GM18505 (cell line): ENCODE measurements around the gene PLCB3.

Experiments
- ATAC-seq: cut with Tn5 transposase; IDR thresholded peaks from one replicate; pipeline ENCODE4 v1.9.1; 2021; ENCODE audit not compliant: unreplicated experiment
- POLR2A ChIP-seq: IDR thresholded peaks from 4 replicates; pipeline ENCODE4 v1.6.1; 2011; ENCODE audit warnings: borderline replicate concordance; ENCODE audit not compliant: insufficient read depth, insufficient read length; ENCODE audit errors: extremely low read depth

Gene PLCB3

DNA sequence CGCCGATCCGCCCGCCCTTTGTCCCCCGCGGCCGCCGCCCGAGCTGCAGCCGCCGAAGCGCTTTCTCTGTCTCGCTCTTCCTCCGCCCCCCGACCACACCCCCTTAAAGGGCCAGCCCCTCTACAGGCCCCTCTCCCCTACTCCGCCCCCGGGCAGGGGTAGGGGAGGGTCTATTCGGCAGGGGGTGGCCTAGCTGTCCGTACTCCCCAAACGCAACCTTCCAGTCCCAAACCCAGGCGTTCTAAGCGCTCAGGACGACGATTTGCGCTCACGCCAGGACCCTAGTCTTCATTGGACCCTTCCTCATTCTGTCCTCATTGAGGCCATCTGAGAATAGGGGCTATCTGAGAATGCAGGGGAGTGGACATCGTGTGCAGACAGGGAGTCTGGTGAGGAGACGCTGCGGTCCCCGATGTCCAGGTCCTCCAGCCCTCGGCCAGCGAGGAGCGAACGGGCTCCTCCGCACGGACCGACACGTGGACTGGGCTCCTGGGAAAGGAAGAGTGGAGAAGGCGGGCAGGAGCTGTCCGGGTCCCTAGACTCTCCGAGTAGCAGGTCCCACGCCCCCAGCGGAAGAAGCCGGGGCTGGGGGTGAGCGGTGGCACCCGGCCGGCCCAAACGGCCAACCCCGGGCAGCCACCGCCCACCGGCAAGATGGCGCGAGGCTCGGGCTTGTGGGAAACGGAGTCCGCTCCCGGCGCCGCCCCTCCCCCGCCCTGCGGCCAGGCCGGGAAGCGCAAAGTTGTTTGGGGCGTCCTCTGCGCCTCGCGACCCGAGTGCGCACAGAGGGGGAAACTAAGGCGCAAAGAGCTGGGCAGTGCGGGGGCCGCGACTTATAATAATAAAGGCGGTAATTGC is 4.2 kb upstream of the PLCB3 start, which contains the start of gene PPP1R14B:
TSS of gene PPP1R14B (minus strand) at position 73 of the 858 bp plus-strand sequence. CDS start 270 bp downstream, outside the sequence.
- no peak for ATAC-seq
- TF ChIP-seq POLR2A, result no peak

DNA sequence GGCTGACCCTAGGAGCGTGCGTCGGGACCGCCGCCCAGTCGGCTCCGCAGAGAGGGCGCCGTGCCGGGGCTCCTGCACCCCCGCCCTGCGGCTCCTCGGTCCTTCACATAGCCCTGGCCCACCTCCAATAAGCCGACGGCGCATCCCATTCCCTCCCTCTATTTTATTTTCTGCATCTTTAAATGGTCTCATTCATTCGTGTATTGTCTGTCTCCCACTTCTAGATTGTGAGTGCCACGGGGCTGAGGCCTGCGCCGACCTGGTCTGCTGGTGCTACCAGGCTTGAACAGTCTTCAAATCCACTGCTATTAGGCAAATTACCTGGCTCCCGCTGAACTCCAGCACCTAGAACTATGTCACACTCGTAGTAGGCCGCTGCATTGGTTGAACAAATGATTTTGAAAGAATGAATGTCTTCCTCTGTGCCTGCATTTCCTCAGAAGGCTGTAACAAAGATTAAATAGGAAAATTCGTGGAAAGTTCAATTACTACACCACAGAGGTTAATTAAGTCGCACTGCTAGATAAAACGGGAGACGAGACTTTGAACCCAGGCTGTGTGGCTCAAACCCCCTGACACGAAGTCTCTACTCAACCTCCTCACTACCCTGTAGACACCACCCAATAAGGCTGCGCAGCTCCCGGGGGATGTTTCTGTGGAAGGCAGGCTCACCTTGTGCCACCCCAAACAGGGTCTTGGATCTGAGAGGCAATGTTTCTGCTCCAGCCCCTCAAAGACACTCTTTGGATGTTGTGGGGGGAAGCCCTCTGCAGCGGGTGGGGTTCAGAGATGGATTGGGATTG is 3.4 kb upstream of the PLCB3 start:
- no peak for TF ChIP-seq POLR2A
- ATAC-seq, result no peak

DNA sequence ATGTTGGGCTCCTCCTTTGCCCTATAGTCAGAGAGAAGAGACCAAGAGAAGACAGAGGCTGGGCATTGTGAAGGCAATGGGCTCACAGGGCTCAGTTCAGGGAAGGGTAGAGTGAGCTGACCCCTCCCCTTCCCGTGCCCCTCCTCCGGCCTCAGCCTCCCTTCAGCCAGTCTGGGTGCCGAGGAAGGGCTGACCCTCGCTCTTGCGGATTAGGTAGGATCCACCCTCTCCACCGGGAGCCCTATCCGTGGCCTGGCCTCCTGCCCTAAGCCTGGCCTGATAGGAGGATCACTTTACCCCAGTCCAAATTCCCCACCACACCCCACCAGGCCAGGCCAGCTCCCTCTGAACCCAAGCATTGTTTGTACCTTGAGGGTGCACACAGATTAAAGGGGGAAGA is 2.8 kb upstream of the PLCB3 start:
- no peak for ATAC-seq
- no peak for TF ChIP-seq POLR2A

DNA sequence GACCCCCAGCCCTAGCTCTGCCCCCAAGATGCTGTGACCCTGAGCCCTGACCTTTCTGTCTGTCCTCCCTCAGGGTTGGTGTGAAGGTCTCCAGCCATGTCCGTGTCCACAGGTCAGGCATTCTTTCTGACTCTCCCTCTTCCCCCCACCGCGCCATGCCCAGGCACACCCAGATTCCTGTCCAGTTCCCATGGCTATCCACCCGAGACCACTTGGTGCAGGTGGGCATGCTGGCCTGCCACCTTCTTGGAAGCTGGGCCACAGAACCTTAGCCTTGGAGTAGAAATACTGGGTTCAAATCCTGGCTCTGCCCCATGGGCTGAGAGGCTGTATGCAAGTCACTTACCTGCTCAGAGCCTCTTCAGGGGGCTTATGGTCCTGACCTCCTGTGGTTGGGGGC is 2.3 kb upstream of the PLCB3 start:
- ATAC-seq, result no peak

DNA sequence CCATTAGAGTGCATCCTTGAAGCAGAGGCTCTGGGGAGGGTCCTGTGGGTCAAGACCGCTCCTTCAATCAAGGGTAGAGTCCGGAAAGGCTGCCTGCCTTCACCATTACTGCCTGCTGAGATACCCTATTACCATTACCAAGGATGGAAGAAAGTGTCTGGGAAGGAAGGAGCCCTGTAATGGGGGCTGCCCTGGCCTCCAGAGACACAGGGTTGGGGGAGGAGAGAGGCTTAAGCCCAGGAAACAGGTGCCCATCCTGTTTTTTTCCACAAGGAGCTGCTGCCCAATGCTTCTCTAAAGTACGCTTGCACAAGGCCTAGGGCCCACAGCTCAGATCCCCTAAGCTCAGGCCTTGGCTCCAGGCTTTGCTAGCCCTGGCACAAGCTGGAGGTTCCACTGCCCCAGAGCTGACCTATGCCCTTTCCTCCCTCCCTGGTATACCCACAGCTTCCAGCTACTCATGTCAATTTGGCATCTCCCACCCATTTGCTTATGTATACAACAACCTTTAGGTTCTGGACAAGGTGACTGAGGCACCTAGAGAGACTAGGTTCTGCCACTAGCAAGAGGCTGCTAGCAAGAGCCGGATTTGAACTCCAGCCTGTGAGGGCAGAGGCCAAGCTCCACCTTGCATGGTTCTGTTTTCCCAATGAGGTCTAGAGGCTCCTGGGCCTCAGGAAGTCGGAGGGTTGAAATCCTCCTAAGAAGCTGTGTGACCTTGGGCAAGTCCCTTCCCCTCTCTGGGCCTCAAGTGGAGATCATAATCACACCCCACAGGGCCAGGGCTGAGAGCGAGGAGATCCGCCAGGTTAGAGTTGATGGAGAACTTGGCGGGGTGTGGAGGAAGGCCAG is 1.5 kb upstream of the PLCB3 start:
- no peak for ATAC-seq
- no peak for TF ChIP-seq POLR2A

More for the DNA sequence above, 2.3 kb upstream of the PLCB3 start:
- TF ChIP-seq POLR2A, result no peak

DNA sequence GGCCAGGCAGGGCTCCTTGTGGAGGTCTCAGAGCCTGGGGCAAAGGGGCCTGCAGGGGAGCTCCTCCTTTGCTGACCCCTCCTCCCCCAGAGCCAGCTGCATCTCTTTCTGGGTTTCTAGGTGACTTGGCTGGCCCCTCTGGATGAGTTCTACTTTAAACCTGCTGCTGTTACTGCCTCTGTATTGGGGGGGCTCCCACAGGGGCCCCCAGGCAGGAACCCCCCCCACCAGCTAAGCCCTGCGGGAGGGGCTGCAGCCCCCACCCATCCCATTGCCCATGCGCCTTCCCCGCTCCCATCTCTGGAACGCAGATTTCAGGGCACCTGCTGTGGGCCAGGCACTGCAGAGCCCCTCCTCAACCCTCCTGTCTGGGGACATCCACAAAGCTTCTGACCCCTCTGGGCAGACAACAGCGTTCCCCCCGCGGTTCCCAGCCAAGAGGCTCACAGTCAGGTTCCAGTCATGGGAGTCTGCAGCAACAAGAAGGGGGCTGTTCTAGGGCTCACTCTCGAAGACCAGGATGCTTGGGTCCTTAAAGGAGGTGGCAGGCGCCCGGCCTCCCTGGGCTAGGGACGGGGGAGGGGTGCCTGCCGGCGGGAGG is 815 bp upstream of the PLCB3 start:
- no peak for TF ChIP-seq POLR2A
- ATAC-seq, result no peak

DNA sequence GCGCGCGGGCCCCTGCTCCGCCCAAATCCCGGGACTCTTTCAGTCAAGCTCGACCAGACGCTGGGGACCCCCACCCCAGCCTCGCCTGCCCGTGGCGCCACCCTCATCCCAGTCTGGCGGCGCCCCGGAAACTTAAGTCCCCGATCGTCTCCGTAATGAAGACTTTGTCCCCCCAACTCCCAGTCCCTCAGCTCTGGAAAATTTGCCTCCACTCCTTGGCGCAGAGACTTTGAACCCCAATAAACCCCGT is 348 bp downstream of the PLCB3 start:
- ATAC-seq, result peak; percentile 11
- TF ChIP-seq POLR2A, result no peak

DNA sequence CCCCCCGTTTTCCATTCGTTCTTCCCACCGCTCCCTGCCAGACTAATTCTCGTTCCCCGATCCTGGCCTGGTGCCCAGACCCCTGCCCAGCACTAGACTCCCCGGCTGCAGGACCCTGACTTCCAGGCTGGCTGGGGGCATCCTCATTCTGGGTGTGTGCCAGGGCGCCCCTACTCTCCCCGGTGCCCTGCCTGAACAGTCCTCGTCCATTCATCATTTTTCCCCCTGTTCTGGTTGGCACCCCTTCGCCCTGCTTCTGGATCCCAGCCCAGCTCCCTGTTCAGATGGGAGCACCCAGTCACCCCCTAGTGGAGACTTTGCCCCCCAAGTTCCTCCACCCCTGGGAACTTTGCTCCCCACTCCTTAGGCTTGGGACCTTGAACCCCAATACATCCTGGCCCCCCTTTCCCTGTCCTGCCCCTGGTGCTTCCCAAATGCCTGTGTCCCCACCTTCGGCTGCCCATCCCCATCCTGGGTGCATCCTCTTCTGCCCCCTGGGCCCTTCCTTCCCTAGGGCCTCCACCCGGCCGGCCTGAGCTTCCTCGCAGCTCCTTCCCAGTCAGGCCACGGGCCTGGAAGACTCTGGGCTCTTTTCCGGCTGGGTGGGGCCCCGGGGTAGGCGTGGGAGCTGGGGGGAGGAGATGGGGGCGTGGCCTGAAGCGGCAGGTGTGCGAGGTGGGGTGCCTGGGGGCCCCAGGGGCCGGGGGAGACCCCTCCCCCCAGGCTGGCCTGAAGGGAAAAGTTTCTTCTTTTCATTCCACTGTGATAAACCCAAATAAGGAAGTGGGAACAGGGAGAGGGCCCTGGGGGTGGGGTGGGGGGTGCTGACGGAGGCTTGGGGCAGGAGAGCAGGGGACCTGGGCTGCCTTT is 908 bp downstream of the PLCB3 start:
- TF ChIP-seq POLR2A, result no peak
- ATAC-seq, result no peak

DNA sequence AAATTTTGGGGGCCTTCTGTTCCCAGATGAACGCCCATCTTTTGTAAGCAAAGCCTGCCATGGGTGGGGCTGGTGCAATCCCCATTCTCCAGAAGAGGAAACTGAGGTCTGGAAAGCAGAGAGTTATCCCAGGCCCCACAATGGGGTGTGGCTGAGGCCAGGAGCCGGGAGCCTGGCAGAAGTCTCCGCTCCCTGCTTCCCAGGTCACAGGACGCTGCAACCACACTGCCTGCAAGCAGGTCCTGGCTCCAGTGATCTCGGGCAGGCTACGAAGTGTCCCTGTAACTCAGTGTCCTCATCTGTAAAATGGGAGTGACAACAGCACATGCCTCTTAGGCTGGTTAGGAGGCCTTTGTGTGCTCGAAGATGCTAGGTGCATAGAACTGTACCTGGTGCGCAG is 1.7 kb downstream of the PLCB3 start:
- no peak for ATAC-seq
- no peak for TF ChIP-seq POLR2A

DNA sequence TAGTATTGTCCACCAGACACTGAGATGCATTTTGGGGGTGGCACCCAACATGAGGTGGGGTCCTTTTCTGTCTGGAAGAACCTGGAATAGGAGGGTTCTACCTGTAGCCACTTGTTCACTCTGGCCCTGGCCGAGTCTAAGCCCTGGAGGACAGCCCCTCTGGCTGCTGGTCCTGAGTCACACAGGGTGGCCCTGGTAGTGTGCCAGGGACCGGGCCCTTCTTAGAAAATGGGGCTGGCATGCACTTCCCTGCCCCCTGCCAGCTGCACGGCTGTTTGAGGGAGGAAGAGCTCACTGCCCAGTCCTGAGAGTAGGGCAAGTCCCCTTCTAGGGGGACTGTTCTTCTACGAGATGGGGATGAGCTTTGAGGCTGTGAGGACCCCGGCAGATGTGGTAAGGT is 2.2 kb downstream of the PLCB3 start:
- TF ChIP-seq POLR2A, result no peak
- ATAC-seq, result no peak

DNA sequence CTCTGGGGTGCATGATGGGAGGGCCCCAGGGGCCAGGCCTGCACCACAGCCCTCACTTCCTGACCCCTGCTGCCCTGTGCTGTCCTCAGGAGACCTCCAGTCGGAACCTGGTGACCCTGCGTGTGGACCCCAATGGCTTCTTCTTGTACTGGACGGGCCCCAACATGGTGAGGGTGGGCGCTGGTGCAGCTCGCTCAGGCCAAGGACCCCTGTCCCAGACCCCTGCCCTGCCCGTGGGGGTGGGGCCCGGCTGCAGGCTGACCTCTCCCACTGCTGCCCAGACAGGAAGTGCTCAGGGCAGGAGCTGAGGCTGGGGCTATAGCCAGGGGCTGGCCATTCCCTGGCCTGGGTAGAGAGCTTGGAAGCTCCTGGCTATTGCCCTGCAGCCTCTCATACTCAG is 3.0 kb downstream of the PLCB3 start:
- ATAC-seq, result no peak
- TF ChIP-seq POLR2A, result no peak
